GM12873 (cell line): ENCODE measurements around the gene PTGDS.

Source experiments
- CTCF ChIP-seq: IDR thresholded peaks from 2 replicates; pipeline ENCODE4 v1.5.1; 2012; ENCODE audit warnings: low read depth, mild to moderate bottlenecking, moderate library complexity, low read length, control low read depth; ENCODE audit not compliant: insufficient read depth; ENCODE audit errors: missing control alignments

Gene PTGDS

GRCh38 chr9:137017071-137017470, 39.8 kb downstream of the PTGDS start:
- TF ChIP-seq CTCF, result no peak

GRCh38 chr9:137017791-137018497, 40.6 kb downstream of the PTGDS start:
- no peak for TF ChIP-seq CTCF

DNA sequence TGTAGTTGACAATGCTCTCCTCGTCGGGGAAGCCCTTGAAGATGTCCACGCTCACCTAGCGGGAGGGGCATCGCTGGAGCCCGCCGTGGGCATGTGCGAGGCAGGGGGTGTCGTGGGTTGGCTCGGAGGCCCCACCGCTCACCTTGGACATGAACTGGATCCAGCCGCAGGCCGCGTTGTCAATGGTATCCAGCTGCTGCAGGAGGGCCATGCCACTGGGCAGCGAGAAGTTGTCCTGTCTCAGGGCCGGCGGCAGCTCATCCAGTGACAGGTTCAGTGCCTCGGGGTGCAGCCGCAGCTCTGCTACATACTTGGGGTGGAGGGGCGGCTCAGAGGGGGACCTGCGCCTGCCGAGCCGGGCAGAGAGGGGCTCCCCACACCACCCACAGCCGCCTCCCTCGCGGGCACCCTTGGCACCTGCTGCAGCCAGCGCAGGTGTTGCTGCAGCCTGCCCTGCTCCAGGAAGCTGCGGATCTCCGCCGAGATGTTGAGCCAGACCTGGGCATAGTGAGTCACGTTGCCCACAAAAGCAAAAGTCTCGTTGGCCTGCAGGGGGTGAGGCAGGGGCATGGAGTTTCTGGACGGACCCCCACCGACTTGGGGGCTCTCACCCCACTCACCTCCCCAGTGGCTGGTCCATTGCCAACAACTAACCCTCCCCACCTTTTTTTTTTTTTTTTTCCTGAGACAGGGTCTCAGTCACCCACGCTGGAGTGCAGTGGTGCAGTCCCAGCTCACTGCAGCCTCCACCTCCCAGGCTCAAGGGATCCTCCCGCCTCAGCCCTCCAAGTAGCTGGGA, 41.7 kb downstream of the PTGDS start:
- no peak for TF ChIP-seq CTCF

DNA sequence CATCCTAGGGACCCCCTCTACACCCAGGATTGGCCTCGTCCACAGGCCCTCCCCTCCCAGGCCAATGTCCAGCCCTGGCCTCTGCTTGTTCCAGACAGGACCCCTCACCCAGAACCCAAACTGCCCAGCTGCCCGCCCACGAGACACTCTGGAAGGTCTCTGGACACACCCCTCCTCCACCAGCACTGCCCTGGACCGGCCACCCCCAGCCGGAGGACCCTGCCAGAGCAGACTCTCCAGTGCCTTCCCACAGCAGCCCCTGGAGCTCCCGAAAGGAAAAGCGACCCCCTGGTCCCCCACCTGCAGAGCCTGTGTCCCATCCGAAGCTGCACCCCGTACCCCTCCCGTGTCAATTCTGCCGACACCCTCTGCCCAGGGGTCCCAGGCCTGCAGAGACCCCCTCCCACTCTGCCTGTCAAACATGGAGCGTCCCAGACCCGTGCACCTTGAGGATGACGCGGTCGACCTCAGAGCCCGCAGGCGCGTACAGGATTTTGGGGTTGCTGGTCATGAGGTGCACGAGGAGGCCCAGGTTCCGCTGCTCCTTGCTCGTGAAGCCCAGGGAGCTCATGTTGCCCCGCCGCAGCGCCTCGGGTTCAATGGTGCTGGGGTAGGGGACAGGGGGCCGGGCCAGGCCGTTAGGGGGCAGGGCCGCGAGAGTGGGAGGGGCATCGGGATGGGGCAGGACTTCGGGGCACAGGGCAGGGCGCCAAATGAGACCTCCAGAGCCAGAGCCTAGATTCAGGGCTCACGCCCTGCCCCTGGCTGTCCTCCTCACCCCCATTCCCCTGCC, 42.8 kb downstream of the PTGDS start:
- no peak for TF ChIP-seq CTCF

GRCh38 chr9:137020771-137021567, 43.7 kb downstream of the PTGDS start:
- no peak for TF ChIP-seq CTCF

DNA sequence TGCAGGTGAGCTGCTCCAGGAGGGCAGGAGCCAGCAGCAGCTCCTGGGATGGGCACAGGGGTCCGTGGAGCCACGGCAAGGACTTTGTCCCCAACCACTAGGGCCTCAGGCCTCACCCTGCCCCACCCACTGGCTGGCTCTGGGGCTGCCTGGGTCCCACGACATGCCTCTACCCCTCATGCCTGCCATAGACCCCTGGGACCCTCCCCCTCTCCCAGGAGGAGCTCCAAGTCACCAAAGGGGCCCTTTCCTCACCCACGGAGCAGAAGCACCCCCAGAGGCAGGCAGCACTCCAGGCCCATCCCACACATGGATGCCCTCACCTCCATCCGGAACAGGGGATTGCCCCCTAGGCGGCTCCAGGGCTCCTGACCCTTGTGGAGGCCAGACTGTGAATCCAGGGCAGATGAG, 44.3 kb downstream of the PTGDS start:
- no peak for TF ChIP-seq CTCF
